ENCODE data around the gene MRPS30. TPM values are rescaled to one million over a fixed set of nuclear protein-coding genes. Genes with fewer than 3 reads are reported as not detected.

The MRPS30 gene
- total RNA-seq, 1 experiment from 2014 or later: 101 TPM

DNA sequence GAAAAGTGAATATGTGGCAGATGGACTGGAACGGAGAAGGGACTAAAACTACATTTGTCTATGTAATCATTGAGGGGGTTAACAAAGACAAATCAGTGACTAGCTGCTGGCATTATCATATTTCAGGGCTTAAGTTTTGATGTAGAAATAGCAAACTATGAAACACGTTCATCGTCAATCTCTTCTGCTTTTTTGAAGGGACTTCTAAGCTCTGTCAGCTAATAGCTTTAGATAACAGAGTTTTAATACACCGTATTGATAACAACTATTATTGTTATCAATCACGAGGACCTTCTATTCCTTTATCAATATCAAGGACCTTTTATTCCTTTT, 38.9 kb upstream of the MRPS30 start:
- no peaks in the 10 kb centered on the region for H4K20me1 ChIP-seq (ENCODE audit: insufficient read depth)
- H3K36me3 ChIP-seq (ENCODE audit: control insufficient read depth in 1 of 2, insufficient read depth in 2 of 2, low read length in 2 of 2): no peaks in the 10 kb centered on the region
- no peak for ATAC-seq
- no peak overlapping the region for H2AFZ ChIP-seq (ENCODE audit: low read depth, low read length, poor library complexity, severe bottlenecking)
- no peak for DNase-seq (ENCODE audit: low read depth, low spot score)
- no TSS peak for BruUV-seq (replicated peaks)
- H3K4me2 ChIP-seq (ENCODE audit: low read length): no peak overlapping the region
- H3K27me3 ChIP-seq (ENCODE audit: insufficient read depth, low read length): no peaks in the 10 kb centered on the region
- ChIA-PET RAD21 (ENCODE audit: low non-redundant PET in 1 of 2, low total read pairs in 2 of 2, uncharacterized antibody in 2 of 2, unreplicated experiment in 2 of 2) (no interaction called here), POLR2A (no interaction called here), CTCF (no interaction called here)
- no peak overlapping the region for H3K27ac ChIP-seq (ENCODE audit: low read depth, low read length)
- TF ChIP-seq JUND (IDR thresholded peaks at IDR 0.05) (no peak), ELF1 (IDR thresholded peaks at IDR 0.05; ENCODE audit: borderline replicate concordance, low read depth) (no peak), CEBPB (IDR thresholded peaks at IDR 0.05; ENCODE audit: low read depth) (no peak), POLR2AphosphoS5 (IDR thresholded peaks at IDR 0.05; ENCODE audit: low read depth, low read length) (no peak), RAD21 (IDR thresholded peaks at IDR 0.05; ENCODE audit: low read depth) (no peak), YY1 (IDR thresholded peaks at IDR 0.05; ENCODE audit: extremely low read depth, insufficient replicate concordance, low read depth, low read length) (no peak), REST (IDR thresholded peaks at IDR 0.05; ENCODE audit: low read depth) (no peak), SRF (IDR thresholded peaks at IDR 0.05; ENCODE audit: low read depth) (no peak)
- H3K9me2 ChIP-seq (ENCODE audit: insufficient read depth): no peaks in the 10 kb centered on the region
- H3K4me3 ChIP-seq (replicated peaks in 1 of 2; ENCODE audit: low read depth in 1 of 2, low read length in 2 of 2): no peak overlapping the region
- no peaks in the 10 kb centered on the region for H3K9me3 ChIP-seq (ENCODE audit: control insufficient read depth in 1 of 2, insufficient read depth in 1 of 2, low read depth in 1 of 2, low read length in 2 of 2)
- intact Hi-C loops (cut with micrococcal nuclease): loop anchor here (5.0 to 10.0 kb wide), 2 partner anchors 435 to 1143 kb away; no protein-coding TSS in a partner anchor
- no peaks in the 10 kb centered on the region for H3K4me1 ChIP-seq (ENCODE audit: control insufficient read depth in 1 of 2, insufficient read depth in 2 of 2, low read length in 2 of 2)
- no peak overlapping the region for H3K9ac ChIP-seq (ENCODE audit: low read length)
- no peaks in the 10 kb centered on the region for H3K79me2 ChIP-seq (ENCODE audit: insufficient read depth, low read length)

Data from HCT116 (cell line).